HCT116 (cell line): ENCODE measurements around the gene FAM185A.

Experiments
- CBX3 ChIP-seq: IDR thresholded peaks from 2 replicates; pipeline ENCODE4 v1.6.1; 2012; ENCODE audit warnings: low read depth
- EGR1 ChIP-seq: IDR thresholded peaks from 2 replicates; pipeline ENCODE4 v1.6.1; 2012; ENCODE audit warnings: low read depth
- EZH2 ChIP-seq: fragments of 200-600 bp; sonication (generic); IDR thresholded peaks from 2 replicates; pipeline ENCODE4 v1.6.1; 2017; ENCODE audit warnings: antibody characterized with exemption, mixed run types
- JUND ChIP-seq: IDR thresholded peaks from 2 replicates; pipeline ENCODE4 v1.6.1; 2012
- POLR2A ChIP-seq: IDR thresholded peaks from 2 replicates; pipeline ENCODE4 v1.7.0; 2011; ENCODE audit warnings: borderline replicate concordance; ENCODE audit not compliant: insufficient read depth, insufficient read length; ENCODE audit errors: extremely low read depth
- POLR2AphosphoS5 ChIP-seq: IDR thresholded peaks from 2 replicates; pipeline ENCODE4 v1.6.1; 2011; ENCODE audit warnings: mild to moderate bottlenecking, low read depth, low read length, moderate library complexity
- SIN3A ChIP-seq: IDR thresholded peaks from 2 replicates; pipeline ENCODE4 v1.6.1; 2012; ENCODE audit warnings: low read depth
- SRF ChIP-seq: IDR thresholded peaks from 2 replicates; pipeline ENCODE4 v1.6.1; 2012; ENCODE audit warnings: low read depth
- TF ChIP-seq, protein P1 (sequence below), 3 experiments: fragments of 200-600 bp in 1 of 3; sonication (generic) in 1 of 3; IDR thresholded peaks in 2 of 3; conservative IDR thresholded peaks in 1 of 3; 2 replicates each; pipeline ENCODE4 v1.5.1; 2012 to 2017; ENCODE audit warnings: low read depth in 2 of 3, low read length in 2 of 3, antibody characterized with exemption in 1 of 3, borderline replicate concordance in 1 of 3, control low read depth in 1 of 3, mild to moderate bottlenecking in 1 of 3, mixed read lengths in 1 of 3, mixed run types in 1 of 3, moderate library complexity in 1 of 3; ENCODE audit not compliant: insufficient read depth in 1 of 3
- TF ChIP-seq, protein P2 (sequence below): IDR thresholded peaks from 2 replicates; pipeline ENCODE4 v1.6.1; 2011; ENCODE audit warnings: mild to moderate bottlenecking, low read length, moderate library complexity; ENCODE audit not compliant: insufficient replicate concordance; ENCODE audit errors: extremely low read depth

DNA sequence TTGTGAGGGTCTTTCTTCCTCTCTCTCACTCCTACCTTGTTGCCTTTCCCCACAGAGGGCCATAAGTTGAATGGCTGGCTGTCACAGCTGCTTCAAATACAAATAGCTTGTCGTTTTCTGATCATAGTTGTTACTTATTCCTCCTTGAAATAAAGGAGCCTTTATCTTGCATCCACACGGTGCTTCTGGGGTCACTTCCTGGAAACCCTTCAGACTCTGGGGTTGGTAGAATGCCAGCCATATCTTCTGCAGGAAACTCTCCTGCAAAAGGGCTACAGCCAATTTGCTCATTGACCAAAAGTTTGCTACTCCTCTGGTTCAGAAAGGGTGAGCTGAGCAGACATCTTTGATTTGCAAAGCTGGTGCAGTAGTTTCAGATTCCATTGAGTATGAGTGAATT is 70.4 kb downstream of the FAM185A start:
- TF ChIP-seq EGR1 (no peak), POLR2A (no peak), SIN3A (no peak), JUND (no peak), SRF (no peak), POLR2AphosphoS5 (no peak), EZH2 (no peak), CBX3 (no peak)
- TF ChIP-seq, protein P1, sequence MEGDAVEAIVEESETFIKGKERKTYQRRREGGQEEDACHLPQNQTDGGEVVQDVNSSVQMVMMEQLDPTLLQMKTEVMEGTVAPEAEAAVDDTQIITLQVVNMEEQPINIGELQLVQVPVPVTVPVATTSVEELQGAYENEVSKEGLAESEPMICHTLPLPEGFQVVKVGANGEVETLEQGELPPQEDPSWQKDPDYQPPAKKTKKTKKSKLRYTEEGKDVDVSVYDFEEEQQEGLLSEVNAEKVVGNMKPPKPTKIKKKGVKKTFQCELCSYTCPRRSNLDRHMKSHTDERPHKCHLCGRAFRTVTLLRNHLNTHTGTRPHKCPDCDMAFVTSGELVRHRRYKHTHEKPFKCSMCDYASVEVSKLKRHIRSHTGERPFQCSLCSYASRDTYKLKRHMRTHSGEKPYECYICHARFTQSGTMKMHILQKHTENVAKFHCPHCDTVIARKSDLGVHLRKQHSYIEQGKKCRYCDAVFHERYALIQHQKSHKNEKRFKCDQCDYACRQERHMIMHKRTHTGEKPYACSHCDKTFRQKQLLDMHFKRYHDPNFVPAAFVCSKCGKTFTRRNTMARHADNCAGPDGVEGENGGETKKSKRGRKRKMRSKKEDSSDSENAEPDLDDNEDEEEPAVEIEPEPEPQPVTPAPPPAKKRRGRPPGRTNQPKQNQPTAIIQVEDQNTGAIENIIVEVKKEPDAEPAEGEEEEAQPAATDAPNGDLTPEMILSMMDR (IDR thresholded peaks at IDR 0.05 in 2 of 3, conservative IDR thresholded peaks at IDR 0.05 in 1 of 3; ENCODE audit: borderline replicate concordance in 1 of 3, insufficient read depth in 1 of 3, low read depth in 2 of 3, low read length in 2 of 3), result no peak
- TF ChIP-seq, protein P2, sequence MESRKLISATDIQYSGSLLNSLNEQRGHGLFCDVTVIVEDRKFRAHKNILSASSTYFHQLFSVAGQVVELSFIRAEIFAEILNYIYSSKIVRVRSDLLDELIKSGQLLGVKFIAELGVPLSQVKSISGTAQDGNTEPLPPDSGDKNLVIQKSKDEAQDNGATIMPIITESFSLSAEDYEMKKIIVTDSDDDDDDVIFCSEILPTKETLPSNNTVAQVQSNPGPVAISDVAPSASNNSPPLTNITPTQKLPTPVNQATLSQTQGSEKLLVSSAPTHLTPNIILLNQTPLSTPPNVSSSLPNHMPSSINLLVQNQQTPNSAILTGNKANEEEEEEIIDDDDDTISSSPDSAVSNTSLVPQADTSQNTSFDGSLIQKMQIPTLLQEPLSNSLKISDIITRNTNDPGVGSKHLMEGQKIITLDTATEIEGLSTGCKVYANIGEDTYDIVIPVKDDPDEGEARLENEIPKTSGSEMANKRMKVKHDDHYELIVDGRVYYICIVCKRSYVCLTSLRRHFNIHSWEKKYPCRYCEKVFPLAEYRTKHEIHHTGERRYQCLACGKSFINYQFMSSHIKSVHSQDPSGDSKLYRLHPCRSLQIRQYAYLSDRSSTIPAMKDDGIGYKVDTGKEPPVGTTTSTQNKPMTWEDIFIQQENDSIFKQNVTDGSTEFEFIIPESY, result no peak
